Pons (tissue), 1 donor: Measurements from ENCODE around the gene TFDP1.

Experiments used
- DNase-seq: peaks from one replicate; pipeline ENCODE4 v3.0.0-alpha.2; 2016; ENCODE audit warnings: low spot score

Gene TFDP1

DNA sequence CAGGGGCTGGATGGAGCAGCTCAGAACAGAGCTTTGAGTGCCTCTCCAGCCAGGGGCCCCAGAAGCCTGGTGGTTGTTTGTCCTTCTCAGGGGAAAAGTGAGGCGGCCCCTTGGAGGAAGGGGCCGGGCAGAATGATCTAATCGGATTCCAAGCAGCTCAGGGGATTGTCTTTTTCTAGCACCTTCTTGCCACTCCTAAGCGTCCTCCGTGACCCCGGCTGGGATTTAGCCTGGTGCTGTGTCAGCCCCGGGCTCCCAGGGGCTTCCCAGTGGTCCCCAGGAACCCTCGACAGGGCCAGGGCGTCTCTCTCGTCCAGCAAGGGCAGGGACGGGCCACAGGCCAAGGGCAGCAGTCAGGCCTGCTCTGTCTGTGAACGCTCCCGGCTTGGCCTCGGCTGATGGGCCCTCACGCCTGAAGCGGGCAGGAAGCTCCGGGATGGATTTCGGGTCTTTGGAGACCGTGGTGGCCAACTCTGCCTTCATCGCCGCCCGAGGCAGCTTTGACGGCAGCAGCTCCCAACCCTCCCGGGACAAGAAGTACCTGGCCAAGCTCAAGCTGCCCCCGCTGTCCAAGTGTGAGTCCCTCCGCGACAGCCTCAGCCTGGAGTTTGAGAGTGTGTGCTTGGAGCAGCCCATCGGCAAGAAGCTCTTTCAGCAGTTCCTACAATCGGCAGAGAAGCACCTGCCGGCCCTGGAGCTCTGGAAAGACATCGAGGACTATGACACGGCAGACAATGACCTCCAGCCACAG lies 82.6 kb downstream of the TFDP1 start, which contains the start of gene GRK1:
GRK1 (plus strand) TSS at position 269 of the 751 bp plus-strand sequence; CDS start at position 437, 168 bp downstream.
- DNase-seq = no peak

DNA sequence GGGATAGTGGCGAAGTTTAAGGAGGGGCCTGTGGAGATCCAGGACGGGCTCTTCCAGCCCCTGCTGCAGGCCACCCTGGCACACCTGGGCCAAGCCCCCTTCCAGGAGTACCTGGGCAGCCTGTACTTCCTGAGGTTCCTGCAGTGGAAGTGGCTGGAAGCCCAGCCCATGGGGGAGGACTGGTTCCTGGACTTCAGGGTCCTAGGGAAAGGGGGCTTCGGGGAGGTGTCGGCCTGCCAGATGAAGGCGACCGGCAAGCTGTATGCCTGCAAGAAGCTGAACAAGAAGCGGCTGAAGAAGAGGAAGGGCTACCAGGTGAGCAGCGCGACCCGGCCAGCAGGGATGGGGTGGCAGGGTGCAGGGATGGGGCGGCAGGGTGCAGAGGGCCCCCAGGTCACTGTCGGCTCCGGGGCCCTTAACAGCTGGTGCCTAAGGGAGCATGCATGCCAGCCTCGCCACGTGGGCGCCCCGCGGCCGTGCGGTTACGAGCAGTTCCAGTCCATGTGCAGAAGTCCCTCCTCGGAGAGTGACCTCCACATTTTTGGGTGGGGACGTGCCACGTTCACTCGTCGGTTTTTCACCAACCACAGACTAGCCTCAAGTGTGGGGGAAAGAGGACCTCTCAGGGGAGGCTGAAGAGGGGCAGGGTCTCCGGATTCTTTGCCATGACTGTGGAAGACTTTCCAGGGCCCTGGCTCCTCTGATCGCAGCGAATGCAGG lies 83.4 kb downstream of the TFDP1 start:
- DNase-seq = no peak

DNA sequence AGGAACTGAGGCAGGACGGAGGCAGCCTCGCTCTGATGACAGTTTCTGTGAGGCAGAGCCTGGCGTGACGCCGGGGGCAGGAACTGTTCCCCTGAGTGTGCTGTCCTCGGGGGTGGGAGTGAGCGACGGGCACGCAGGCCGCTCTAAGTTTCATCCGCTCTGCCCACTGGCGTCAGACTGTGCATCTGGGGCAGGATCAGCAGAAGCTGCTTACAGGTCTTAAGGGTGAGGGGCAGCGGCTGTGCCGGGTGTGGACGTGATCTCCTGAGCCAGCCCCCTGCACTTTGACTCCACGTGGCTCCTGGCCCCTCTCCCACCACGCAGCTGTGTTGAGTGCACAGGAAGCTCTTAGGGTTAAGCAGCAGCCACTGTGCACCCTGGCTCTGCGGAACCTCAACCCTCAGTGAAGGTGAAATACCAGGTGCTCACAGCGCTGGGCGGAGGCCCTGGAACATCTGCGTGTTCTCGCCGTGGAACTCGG lies 84.0 kb downstream of the TFDP1 start:
- DNase-seq = no peak

- no peak for DNase-seq
Observed at GRCh38 chr13:113669231-113669754, 84.7 kb downstream of the TFDP1 start.

DNA sequence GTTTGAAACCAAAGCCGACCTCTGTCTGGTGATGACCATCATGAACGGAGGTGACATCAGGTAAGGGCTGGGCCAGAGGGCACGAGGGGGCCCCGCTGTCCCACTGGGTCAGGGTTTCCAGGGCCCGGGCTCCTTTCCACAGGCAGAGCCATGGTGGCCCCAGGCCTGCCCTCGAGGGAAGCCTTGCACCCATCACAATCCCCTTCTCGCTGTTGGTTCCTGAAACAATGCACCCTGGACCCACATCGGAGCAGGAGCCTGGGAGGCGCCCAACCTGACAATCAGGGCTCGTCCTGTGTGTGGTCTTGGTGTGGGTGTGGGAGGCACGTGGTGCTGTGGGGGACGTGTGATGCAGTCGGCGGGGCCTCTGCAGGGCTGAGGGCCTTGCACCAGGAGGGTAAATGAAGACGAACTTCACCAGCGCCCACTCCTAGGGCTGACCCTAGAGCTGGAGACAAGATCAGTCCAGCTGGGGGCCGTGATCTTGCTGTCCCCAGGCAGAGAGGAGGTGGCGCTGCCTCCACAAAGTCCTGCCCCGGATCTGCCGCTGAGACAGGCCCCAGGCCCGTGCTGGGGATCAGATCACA lies 85.3 kb downstream of the TFDP1 start:
- no peak for DNase-seq

DNA sequence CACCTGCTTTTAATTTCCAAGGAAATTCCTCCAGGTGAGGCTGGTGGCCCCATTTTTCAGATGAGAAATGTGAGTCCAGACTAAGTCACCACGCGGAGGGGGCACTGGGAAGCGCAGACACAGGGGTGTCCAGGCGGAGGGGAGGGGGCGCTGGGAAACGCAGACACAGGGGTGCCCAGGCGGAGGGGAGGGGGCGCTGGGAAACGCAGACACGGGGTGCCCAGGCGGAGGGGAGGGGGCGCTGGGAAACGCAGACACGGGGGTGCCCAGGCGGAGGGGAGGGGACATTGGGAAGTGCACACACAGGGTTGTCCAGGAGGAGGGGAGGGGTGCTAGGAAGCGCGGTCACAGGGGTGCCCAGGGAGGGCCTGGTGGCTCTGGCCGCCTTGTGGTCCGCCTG lies 86.0 kb downstream of the TFDP1 start:
- no peak for DNase-seq

- no peak for DNase-seq
Observed at GRCh38 chr13:113671066-113672001, 86.8 kb downstream of the TFDP1 start.

- no peak for DNase-seq
Observed at GRCh38 chr13:113672002-113672651, 87.6 kb downstream of the TFDP1 start.
